Kasumi-1 (cell line): ENCODE results near the gene ABHD12.
"Not testable (repeated sequence)": the region's sequence is repeated elsewhere in the genome, so short reads cannot be mapped to it uniquely, and the experiment has no call there.

Experiments
- DNase-seq, 2 experiments: peaks; one replicate each; lab custom pipeline; 2025; lab: John Stamatoyannopoulos, UW

ABHD12 gene

DNA sequence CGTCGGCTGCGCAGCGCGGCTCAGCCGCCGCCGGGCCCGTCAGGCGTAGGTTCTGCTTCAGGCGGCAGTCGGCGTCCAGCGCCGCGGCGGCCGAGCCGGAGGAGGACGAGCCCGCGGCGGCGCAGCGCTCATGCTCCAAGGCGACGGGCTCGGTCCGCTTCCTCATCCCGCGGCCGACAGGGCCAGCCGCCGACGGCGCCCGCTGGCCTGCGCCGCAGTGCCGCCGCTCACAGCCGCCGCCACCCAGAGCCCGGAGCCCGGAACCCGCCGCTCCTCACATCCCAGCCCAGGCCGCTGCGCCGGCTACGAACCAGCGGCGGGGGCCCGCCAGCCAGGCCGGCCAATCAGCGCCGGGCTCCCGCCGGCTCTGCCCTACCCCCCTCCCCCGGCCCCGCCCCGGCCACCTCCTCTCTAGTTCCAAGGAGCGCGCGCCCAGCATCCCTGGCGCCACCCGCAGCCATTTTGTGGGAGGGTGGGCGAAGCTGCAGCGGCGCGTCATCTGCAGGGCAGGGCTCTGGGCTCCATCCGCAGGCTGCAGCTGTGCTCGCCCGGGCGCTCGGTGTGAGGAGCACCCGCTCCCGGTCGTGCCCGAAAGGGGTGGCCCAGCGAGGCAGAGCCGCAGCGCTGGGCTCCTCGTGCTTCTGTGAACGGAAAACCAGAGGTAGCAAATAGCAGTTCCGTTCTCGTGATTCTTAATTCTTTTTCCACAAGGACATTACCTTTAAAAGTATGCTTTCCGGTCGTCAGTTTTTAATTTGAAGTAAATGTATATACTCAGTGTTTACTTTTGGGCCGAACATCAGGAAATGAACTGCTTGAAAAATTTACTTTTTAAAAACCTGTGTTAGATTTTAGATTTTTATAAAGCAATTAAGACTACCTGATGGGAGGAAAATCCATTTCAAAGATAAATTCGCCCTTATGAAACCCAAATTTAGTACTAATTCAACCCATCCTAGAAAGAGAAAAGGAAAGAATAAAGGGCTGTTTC is at the start of gene ABHD12:
Gene ABHD12 (minus strand): TSS at position 298 of the 991 bp plus-strand sequence. CDS start 132 bp downstream, at position 166.
- DNase-seq: peak; percentile 93 to 94

DNA sequence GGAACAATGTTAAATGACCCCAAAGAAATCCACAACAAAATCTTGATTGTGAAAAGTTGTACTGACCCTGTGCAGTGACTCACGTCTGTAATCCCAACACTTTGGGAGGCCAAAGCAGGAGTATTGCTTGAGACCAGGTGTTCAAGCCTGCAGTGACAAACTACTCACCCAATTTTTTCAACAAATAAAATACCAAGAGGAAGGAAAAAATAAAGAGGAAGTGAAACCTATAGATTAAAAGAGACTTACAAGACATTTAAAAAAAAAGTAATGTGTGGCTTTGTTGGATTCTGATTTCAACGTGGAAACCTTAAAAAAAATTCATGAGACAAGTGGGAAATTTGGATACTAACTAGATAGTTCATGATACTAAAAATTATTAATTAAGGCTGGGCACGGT is 48.7 kb upstream of the ABHD12 start:
- peak in 1 of 2 experiments; percentile 21 for DNase-seq

GRCh38 chr20:25437153-25437581 is 46.5 kb upstream of the ABHD12 start:
- DNase-seq: no peak

DNA sequence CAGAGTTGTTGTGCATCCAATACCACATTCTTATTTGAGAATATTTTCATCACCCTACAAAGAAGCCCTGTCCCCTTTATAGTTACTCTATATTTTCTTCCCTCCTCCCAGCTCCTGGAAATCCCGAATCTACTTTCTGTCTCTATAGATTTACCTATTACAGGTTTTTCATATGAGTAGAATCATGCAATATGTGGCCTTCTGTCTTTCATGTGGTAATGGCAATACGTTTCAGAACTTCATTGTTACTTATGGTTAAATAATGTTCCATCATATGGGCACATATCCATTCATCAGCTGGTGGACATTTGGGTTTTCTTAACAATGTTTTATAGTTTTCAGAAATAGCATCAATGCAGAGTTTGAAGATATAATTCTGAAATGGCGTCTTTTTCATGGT is 33.9 kb upstream of the ABHD12 start:
- no peak for DNase-seq

- DNase-seq: no peak
These were observed 31.4 kb upstream of the ABHD12 start for GRCh38 chr20:25422032-25422431.

GRCh38 chr20:25421102-25421501 is 30.5 kb upstream of the ABHD12 start:
- no peak for DNase-seq

- no peak for DNase-seq
These were observed 28.1 kb upstream of the ABHD12 start for GRCh38 chr20:25418776-25419175.

GRCh38 chr20:25408890-25409289 is 18.3 kb upstream of the ABHD12 start:
- DNase-seq: no peak

- no peak for DNase-seq
These were observed 17.5 kb upstream of the ABHD12 start for GRCh38 chr20:25408170-25408547.

DNA sequence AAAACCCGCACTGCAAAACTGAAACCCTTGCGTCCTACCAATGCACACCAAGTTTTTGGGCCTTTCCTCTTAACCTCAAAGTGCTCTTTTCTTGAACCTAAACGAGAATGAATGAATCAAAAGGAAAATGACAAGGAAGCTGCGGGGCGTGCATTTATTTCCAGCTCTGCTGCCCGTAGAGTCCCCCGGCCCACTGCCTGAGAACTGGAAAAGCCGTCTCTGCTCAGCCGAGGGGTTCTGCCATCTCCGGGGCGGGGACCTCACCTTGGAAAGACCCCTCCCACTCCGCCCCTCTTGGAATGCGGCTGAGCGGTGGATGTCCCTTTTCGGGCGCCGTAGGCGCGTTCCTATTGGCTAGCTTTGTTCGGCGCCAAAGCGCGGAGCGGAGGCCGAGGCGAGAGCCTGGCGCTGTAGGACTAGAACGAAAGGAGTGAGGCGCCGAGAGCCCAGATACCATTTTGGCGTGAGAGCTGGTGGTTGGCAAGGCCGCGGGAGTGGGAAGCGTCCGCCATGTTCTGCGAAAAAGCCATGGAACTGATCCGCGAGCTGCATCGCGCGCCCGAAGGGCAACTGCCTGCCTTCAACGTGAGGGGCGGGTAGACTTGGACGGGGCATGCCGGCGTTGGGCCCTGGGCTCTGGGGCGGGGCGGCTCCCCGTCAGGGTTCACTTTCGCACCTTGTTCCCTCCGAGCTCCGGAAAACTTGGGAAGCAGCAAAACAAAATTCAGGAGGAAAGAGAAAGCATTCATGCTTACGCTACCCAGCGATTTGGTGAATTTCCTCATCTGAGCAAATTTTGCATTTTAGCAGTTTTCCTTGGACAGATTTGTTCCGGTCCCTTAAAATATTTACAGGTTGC is 16.9 kb upstream of the ABHD12 start, which contains the start of gene GINS1:
Gene GINS1 (plus strand): TSS at position 363 of the 859 bp plus-strand sequence. CDS start 148 bp downstream, at position 511.
- peak; percentile 90 to 91 for DNase-seq

GRCh38 chr20:25402583-25402982 is 11.9 kb upstream of the ABHD12 start:
- no peak for DNase-seq

DNA sequence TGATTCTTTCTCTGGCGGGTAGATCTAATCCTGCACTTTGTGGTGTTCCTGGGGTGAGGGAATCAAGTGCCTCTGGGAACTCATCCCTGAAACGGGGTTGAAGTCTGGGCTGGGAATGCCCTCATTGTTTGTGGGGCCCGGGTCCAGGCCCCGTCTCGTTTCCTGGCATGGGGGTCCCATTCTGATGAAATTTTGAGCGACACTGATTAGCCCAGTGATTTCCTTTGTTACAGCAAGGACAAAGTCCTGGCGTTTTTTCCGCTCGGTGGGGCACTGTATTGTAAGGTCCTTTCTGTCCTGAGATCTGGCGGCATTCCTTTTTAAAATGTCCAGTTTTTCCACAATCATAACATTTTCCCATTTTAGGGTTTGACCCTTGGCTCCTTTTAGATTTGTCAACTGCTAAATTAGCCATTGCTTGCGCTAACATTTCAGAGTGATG is 9.7 kb upstream of the ABHD12 start:
- DNase-seq: not testable (repeated sequence)

DNA sequence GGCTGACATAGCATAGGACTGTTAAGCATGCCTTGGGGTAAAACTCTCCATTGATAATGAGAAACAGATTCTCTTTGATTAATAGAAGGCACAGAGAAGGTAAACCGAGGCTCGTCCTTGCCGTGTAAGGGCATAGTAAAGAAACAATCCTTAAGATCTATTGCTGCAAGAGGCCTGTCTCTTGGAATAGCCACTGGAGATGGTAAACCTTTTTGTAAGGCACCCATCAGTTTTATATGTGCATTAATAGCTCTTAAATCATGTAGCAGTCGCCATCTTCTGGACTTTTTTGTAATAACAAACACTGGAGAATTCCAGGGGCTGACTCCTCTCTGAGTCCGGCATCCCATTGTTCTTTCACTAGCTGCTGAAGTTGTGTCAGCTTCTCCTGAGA is 8.4 kb upstream of the ABHD12 start:
- DNase-seq: peak; percentile 74 to 84

DNA sequence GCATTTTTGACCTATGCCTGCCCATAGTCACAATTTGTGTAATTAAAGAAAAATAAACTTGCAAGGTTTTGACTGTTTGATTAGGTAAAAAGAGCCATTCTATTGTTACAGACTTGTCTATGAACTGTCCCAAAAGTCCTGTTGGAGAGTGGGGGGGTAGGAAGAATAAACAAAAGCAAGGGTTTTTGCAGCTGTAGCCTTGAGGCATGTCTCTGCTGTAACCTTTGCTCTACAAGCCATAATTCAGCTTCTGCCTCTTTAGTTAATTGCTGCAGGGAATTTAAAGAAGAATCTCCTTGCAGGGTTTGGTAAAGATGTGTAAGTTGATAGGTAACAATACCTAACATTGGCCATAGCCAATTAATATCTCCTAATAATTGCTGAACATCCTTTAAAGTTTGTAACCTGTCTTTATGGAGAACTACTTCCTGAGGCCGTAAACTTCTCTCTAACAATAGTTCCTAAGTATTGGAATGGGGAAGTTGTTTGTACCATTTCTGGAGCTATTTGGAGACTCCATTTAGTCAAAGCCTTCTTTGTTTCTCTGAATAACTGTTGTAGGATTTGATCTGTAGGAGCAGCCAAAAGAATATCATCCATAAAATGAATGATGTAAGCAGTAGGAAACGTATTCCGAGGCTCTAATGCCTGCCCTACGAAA is 7.9 kb upstream of the ABHD12 start:
- DNase-seq: no peak

GRCh38 chr20:25397821-25398220 is 7.2 kb upstream of the ABHD12 start:
- DNase-seq: no peak

GRCh38 chr20:25397096-25397495 is 6.5 kb upstream of the ABHD12 start:
- DNase-seq: no peak

GRCh38 chr20:25394996-25395395 is 4.4 kb upstream of the ABHD12 start:
- DNase-seq: no peak

GRCh38 chr20:25394276-25394675 is 3.6 kb upstream of the ABHD12 start:
- no peak for DNase-seq

GRCh38 chr20:25389858-25390537 is 637 bp downstream of the ABHD12 start:
- DNase-seq: no peak

- DNase-seq: peak; percentile 24 to 42
These were observed 1.2 kb downstream of the ABHD12 start for GRCh38 chr20:25389401-25389857.

DNA sequence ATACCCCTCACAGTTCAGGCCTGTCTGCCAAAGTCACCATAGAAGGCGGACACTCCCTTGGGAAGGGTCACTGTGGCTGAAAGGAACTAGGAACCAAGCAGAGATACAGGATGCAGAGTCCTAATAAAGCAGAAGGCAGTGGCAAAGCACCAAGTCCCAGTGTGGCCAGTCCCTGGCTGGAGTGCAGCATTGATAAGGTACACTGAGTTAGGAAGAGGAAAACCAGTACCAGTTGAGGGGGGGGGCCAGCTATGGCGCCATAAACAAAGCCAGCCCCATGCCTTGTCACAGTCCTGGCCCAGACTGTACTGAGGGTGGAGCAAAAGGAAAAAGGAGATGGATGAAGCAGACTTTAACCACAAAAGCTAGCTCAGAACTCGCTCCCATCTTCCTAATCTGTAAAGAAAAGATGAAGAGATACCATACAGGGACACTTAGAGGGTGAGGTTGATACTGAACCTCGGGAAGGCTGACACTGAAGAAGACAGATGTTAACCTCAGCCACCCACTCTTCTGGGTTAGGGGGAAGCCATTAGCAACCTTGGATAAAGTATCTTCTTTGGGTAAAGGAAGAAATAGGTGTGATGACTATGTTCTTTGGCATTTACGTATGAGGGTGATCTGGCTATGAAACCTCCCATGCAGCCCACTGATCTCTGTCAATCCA is 7.8 kb downstream of the ABHD12 start:
- DNase-seq: no peak
